K562 treated with DMSO at 1 percent for 48 hours (cell line): ENCODE measurements around the gene TRNT1. TPM values are rescaled to one million over a fixed set of nuclear protein-coding genes. Genes with fewer than 3 reads are reported as not detected.

Experiments used
- total RNA-seq: library from RNA; unstranded; fragments of 300-600 nt; gene quantifications from 2 replicates; pipeline ENCODE4 v1.2.3, GENCODE V29; 2022; ENCODE audit warnings: low replicate concordance; ENCODE audit errors: extremely low read depth

Gene TRNT1
- not detected in 2 replicates for total RNA-seq

DNA sequence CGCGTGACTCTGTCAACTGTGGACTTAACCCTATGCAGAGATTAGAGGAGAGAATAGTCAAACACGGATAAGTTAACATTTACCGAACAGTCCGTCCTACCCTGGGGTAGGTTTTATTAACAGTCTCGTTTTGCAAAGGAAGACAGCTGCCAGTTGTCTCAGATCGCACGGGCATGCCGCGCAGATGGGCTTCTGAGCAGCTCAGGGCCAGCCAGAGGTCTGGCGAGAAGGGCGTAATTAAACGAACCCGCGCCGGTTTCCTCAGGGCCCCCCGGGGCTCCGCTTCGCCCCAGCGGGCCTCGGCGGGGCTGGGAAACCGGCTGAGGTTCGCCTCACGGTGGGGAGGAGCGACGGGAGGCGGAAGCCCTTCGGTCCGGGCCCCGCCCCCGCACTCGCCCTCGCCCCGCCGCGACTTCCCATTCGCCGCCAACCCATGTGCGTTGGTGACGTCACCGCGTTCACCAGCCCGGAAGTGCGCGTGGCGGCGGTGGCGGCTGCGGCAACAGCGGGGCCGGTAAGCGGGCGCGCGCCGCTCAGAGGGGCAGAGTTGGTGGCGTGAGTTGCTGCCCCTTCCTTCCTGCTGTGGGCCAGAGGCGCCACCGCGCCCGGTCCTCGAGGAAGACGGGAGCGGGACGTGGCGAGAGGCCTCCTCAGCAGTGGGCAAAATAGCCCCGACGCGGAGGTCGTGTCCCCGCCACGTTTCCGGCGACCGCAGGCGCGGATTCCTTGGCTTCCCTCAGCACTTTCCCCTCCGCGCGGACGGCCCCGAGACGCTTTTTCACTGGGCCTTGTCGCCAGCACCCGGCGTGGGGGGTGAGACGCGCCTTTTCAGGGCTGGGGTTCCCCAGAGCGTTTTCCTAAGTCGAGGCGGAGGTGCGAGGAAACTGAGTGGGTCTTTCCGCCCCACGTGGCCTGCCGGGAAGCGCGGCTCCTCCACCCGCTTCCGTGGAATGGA, at the start of gene TRNT1:
Gene TRNT1, plus strand, starts transcription at position 464 of the 955 bp plus-strand sequence. CDS start 2,101 bp downstream, outside the sequence.

DNA sequence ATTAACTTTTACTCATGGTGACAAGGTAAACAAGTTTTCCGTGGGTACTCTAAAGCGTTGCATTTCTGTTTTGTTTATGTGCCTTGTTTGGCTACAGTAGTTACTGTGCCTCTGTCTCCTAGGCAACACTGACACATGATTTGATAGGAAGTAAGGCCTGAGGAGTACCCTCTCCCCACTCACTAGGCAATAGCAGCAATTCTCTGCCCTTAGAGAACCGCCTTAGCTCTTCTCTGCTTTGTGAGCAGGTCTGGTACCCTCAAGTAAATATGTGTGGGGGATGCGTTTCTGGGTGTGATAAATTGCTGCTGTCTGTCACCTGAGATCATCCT, 16.5 kb upstream of the TRNT1 start, which contains the start of gene IL5RA:
Gene IL5RA, minus strand, starts transcription at position 76 of the 332 bp plus-strand sequence. CDS start 5,390 bp downstream, outside the sequence.

DNA sequence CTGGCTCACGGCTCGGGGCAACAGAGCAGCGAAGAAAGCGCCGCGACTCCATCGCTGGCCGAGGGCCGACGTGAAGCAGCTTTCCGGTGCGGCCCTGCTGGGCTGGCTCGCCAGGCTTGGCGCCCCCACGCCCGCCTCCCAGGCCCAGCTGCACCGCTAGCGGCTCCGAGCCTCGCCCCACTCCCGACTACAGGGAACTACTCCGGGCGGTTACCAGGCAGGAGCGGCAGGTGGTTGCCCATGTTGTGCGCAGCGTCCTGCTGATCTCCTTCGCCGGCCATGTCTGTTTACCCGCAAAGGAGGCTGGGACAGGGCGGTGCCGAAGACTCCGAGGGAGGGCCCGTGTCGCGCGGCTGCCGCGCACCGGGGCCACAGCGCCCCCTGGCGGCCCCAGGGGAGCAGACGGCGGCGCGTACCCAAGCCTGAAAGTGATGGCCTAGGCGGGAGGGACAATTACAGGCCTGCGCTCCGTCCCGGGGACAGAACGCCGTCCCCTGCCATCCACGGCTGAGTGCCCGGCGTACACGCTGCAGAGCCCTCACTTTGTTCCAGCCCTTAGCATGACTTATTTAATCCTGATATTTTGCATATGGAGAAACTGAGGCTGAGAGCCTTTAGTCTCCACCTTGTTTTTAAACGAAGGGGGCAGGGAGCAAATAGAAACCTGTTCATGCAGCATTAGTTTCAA, 52.8 kb downstream of the TRNT1 start, which contains the start of gene CRBN:
Gene CRBN, minus strand, starts transcription at position 285 of the 688 bp plus-strand sequence. Its CDS starts 4 bp downstream, at position 281.

Other genes with a start within 250 kb of the TRNT1 start
- not detected in 2 replicates for gene IL5RA, start 16.6 kb upstream of the TRNT1 start, total RNA-seq
- not detected in 2 replicates for gene CRBN, start 52.8 kb downstream of the TRNT1 start, total RNA-seq